Measurements from ENCODE around the gene STX8.

Gene STX8

GRCh38 chr17:9273428-9274391, 301.9 kb downstream of the STX8 start:
- Mint-ChIP-seq H3K36me3 (ENCODE audit: low read depth) (no peaks in the 10 kb centered on the region), H3K27ac (peak overlapping the region; percentile 6 to 82 (median 79)), H3K27me3 (ENCODE audit: low read depth) (peaks cover 7% of the 10 kb centered on the region), H3K9me3 (no peaks in the 10 kb centered on the region), H3K4me3 (peak overlapping the region in 1 of 3 experiments; percentile 74), H3K4me1 (peaks cover 42% of the 10 kb centered on the region)
- TF ChIP-seq CTCF (IDR thresholded peaks at IDR 0.05; ENCODE audit: unreplicated experiment in 3 of 3) = no peak

DNA sequence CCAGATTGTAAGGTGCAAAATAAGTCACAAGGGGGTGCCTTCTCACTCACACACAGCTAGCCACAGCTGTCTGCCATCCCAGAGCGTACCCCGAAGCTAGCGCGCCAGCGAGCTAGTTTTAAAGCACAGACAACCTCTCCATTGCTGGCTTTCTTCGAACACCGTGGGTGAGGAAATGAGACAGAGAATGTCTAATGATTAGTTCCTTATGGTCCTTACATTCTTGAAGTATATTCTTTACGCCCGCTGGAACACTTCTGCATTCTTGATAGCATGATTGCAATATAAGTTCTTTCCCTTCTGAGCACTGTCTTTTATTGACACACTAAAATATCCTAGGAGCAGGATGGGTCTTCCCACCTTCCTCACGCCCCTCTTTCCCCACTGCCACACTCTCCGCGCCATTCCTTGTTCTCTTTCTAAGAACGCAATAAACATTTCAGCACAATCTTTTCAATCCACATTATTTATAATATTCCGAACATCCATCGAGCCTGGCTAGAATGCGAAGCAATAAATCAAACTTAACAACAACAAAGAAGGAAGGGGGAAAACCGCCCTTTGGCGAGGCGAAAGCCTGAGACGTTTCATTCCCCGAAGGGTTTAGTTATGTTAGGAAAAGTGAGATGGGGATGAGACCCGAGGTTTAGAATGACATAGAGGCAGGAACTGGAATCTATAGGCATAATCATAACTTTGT, 303.0 kb downstream of the STX8 start:
- TF ChIP-seq CTCF (IDR thresholded peaks at IDR 0.05; ENCODE audit: unreplicated experiment in 3 of 3) = no peak
- H3K27me3 Mint-ChIP-seq (ENCODE audit: low read depth) = peaks cover 7% of the 10 kb centered on the region
- H3K27ac Mint-ChIP-seq = peak overlapping the region; percentile 26 to 82 (median 63)
- no peaks in the 10 kb centered on the region for H3K36me3 Mint-ChIP-seq (ENCODE audit: low read depth)
- H3K4me3 Mint-ChIP-seq = peak overlapping the region in 2 of 3 experiments; percentile 21 to 57
- peaks cover 51% of the 10 kb centered on the region for H3K4me1 Mint-ChIP-seq
- no peaks in the 10 kb centered on the region for H3K9me3 Mint-ChIP-seq

- no peaks in the 10 kb centered on the region for H3K36me3 Mint-ChIP-seq (ENCODE audit: low read depth)
- H3K27me3 Mint-ChIP-seq (ENCODE audit: low read depth) = peaks cover 11% of the 10 kb centered on the region
- peaks cover 52% of the 10 kb centered on the region for H3K4me1 Mint-ChIP-seq
- TF ChIP-seq CTCF (IDR thresholded peaks at IDR 0.05; ENCODE audit: unreplicated experiment in 3 of 3) = no peak
- no peaks in the 10 kb centered on the region for H3K9me3 Mint-ChIP-seq
- H3K27ac Mint-ChIP-seq = peak overlapping the region in 2 of 3 experiments; percentile 63 to 82
- no peak overlapping the region for H3K4me3 Mint-ChIP-seq
Observed at GRCh38 chr17:9271989-9272388, 303.6 kb downstream of the STX8 start.

- H3K27ac Mint-ChIP-seq = no peak overlapping the region
- TF ChIP-seq CTCF (IDR thresholded peaks at IDR 0.05; ENCODE audit: unreplicated experiment in 3 of 3) = no peak
- peaks cover 12% of the 10 kb centered on the region for H3K27me3 Mint-ChIP-seq (ENCODE audit: low read depth)
- H3K4me1 Mint-ChIP-seq = peaks cover 58% of the 10 kb centered on the region
- no peak overlapping the region for H3K4me3 Mint-ChIP-seq
- H3K36me3 Mint-ChIP-seq (ENCODE audit: low read depth) = no peaks in the 10 kb centered on the region
- no peaks in the 10 kb centered on the region for H3K9me3 Mint-ChIP-seq
Observed at GRCh38 chr17:9270921-9271320, 304.7 kb downstream of the STX8 start.

DNA sequence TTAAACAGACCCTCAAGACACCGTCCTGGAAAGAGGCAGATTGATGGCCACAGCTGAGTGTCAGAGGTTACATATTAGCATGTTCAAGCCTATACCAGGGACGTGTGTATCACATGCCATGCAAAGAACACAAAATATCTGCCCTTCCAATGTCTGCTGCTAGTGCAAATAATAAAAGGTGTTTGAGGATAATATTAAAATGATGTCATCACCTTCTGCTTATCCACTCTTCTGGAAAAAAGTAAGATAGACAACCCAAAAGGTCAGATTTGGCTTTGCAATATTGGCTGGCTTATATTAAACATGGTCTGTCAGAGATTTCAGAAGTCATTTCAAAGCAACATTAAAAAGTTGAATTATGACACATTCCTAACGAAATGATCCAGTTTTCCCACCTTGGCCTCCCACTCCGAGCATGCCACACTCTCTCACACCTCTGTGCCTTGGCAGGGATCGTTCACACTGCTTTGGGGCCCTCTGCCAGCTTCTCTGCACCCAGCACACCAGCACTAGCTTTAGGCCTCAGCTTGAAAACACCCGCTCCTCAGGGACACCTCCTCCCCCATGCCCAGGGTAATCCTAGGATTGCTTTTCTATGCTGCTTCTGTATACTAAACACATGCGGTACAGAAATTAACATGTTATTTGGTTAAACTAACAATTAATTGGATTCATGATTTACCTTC, 306.1 kb downstream of the STX8 start:
- TF ChIP-seq CTCF (IDR thresholded peaks at IDR 0.05; ENCODE audit: unreplicated experiment in 3 of 3) = no peak
- H3K27me3 Mint-ChIP-seq (ENCODE audit: low read depth) = peaks cover 12% of the 10 kb centered on the region
- H3K4me1 Mint-ChIP-seq = peaks cover 54% of the 10 kb centered on the region
- H3K4me3 Mint-ChIP-seq = no peak overlapping the region
- H3K36me3 Mint-ChIP-seq (ENCODE audit: low read depth) = no peaks in the 10 kb centered on the region
- no peaks in the 10 kb centered on the region for H3K9me3 Mint-ChIP-seq
- no peak overlapping the region for H3K27ac Mint-ChIP-seq

Data from nephron (organoid).